Breast epithelium (tissue), 4 donors: ENCODE measurements around the gene SF3B2. TPM values are rescaled to one million over a fixed set of nuclear protein-coding genes. Genes with fewer than 3 reads are reported as not detected.
"Not testable (repeated sequence)": the region's sequence is repeated elsewhere in the genome, so short reads cannot be mapped to it uniquely, and the experiment has no call there.

ENCODE experiments used
- DNase-seq, 2 donors: peaks; one replicate each; pipeline ENCODE4 v3.0.0-alpha.2; 2019; ENCODE audit warnings: low spot score in 2 of 2
- H3K27ac ChIP-seq, 2 donors: fragments of 200-600 bp; sonication (generic) in 1 of 2; one replicate each; pipeline ENCODE4 v1.5.1; 2016 to 2019; ENCODE audit warnings: mild to moderate bottlenecking in 1 of 2
- H3K27me3 ChIP-seq, 2 donors: fragments of 200-600 bp; sonication (generic) in 1 of 2; one replicate each; pipeline versions ENCODE4 v1.5.1 to v1.6.0; 2017 to 2019; ENCODE audit warnings: control low read depth in 1 of 2, mild to moderate bottlenecking in 1 of 2
- H3K36me3 ChIP-seq: fragments of 200-600 bp; one replicate; pipeline ENCODE4 v1.5.1; 2019
- H3K4me1 ChIP-seq, 2 donors: fragments of 200-600 bp; sonication (generic); one replicate each; pipeline ENCODE4 v1.5.1; 2016 to 2019; ENCODE audit warnings: control low read depth in 1 of 2
- H3K4me3 ChIP-seq, 3 donors: fragments of 200-600 bp; sonication (generic); 1 replicate in 2 of 3; 2 replicates in 1 of 3; pipeline ENCODE4 v1.5.1; 2016 to 2019; ENCODE audit warnings: mild to moderate bottlenecking in 3 of 3, moderate library complexity in 2 of 3
- H3K9me3 ChIP-seq, 2 donors: fragments of 200-600 bp; sonication (generic) in 1 of 2; one replicate each; pipeline ENCODE4 v1.5.1; 2016 to 2019; ENCODE audit warnings: control low read depth in 1 of 2
- CTCF ChIP-seq, 3 donors: fragments of 450-650 bp; IDR thresholded peaks; one replicate each; pipeline ENCODE4 v1.5.1; 2016 to 2017; ENCODE audit warnings: antibody characterized with exemption in 3 of 3, mild to moderate bottlenecking in 3 of 3, moderate library complexity in 3 of 3
- POLR2A ChIP-seq: fragments of 450-650 bp; IDR thresholded peaks from one replicate; pipeline ENCODE4 v1.6.1; 2016; ENCODE audit warnings: antibody characterized with exemption, mild to moderate bottlenecking, moderate library complexity
- POLR2AphosphoS5 ChIP-seq, 3 donors: sonication (generic); formaldehyde crosslinking; IDR thresholded peaks; one replicate each; pipeline ENCODE4 v1.6.1; 2017; ENCODE audit warnings: antibody characterized with exemption in 3 of 3
- intact Hi-C: fragments of 100-400 bp; cut with DNase I; formaldehyde crosslinking; loops from one replicate; pipeline ENCODE4 v1.15.1; 2023; ENCODE audit warnings: low total_unique reads
- total RNA-seq, 3 donors: library from RNA; depleted of rRNA; stranded (reverse); fragments of >200 nt; gene quantifications; one replicate each; pipeline ENCODE4 v1.1.0, GENCODE V29; 2016

Gene SF3B2
- total RNA-seq, 3 donors from 2014 or later: 144 to 163 (median 154) TPM

GRCh38 chr11:66020212-66020611 is 32.0 kb upstream of the SF3B2 start:
- DNase-seq: no peak
- TF ChIP-seq CTCF (IDR thresholded peaks at IDR 0.05) (no peak), POLR2A (no peak), POLR2AphosphoS5 (IDR thresholded peaks at IDR 0.05) (no peak)
- Histone ChIP-seq H3K27me3 (peaks cover 0 to 7% of the 10 kb centered on the region in 2 donors), H3K9me3 (no peaks in the 10 kb centered on the region), H3K4me1 (no peaks in the 10 kb centered on the region), H3K4me3 (no peak overlapping the region), H3K36me3 (no peaks in the 10 kb centered on the region), H3K27ac (no peak overlapping the region)
- intact Hi-C loops: no loop called here

GRCh38 chr11:66020618-66021357 is 31.4 kb upstream of the SF3B2 start:
- no peak overlapping the region for H3K4me3 ChIP-seq
- H3K9me3 ChIP-seq: no peaks in the 10 kb centered on the region
- DNase-seq: no peak
- H3K27me3 ChIP-seq: peaks cover 0 to 7% of the 10 kb centered on the region in 2 donors
- H3K36me3 ChIP-seq: no peaks in the 10 kb centered on the region
- H3K4me1 ChIP-seq: no peaks in the 10 kb centered on the region
- TF ChIP-seq POLR2A (no peak), POLR2AphosphoS5 (IDR thresholded peaks at IDR 0.05) (no peak), CTCF (IDR thresholded peaks at IDR 0.05) (no peak)
- intact Hi-C loops: no loop called here
- no peak overlapping the region for H3K27ac ChIP-seq

- H3K4me3 ChIP-seq: peak overlapping the region in 2 of 3 donors; percentile 26 to 55
- H3K9me3 ChIP-seq: no peaks in the 10 kb centered on the region
- H3K27me3 ChIP-seq: peaks cover 0 to 7% of the 10 kb centered on the region in 2 donors
- intact Hi-C loops: no loop called here
- no peaks in the 10 kb centered on the region for H3K4me1 ChIP-seq
- TF ChIP-seq POLR2A: no peak
- peak; percentile 87 to 94 (median 90) for TF ChIP-seq CTCF (IDR thresholded peaks at IDR 0.05)
- H3K36me3 ChIP-seq: no peaks in the 10 kb centered on the region
- peak in 1 of 2 donors; percentile 70 for DNase-seq
- no peak overlapping the region for H3K27ac ChIP-seq
These were observed 29.6 kb upstream of the SF3B2 start for GRCh38 chr11:66022401-66023185.

- H3K36me3 ChIP-seq, H3K27ac ChIP-seq, H3K4me1 ChIP-seq, DNase-seq, H3K9me3 ChIP-seq, H3K4me3 ChIP-seq, intact Hi-C loops, H3K27me3 ChIP-seq: not testable (repeated sequence)
These were observed 29.1 kb upstream of the SF3B2 start for GRCh38 chr11:66023186-66023440.

GRCh38 chr11:66026017-66026529 is 26.1 kb upstream of the SF3B2 start, which contains the start of gene CATSPER1:
CATSPER1 (minus strand) TSS chr11:66026479; CDS start chr11:66026379, 100 bp downstream.
- Histone ChIP-seq H3K4me3 (no peak within 1 kb of the TSS), H3K27ac (no peak within 1 kb of the TSS), H3K4me1 (no peaks in the 10 kb centered on the region), H3K36me3 (no peaks in the 10 kb centered on the region), H3K9me3 (no peaks in the 10 kb centered on the region), H3K27me3 (peaks cover 0 to 7% of the 10 kb centered on the region in 2 donors)
- TF ChIP-seq CTCF (IDR thresholded peaks at IDR 0.05) (no peak), POLR2A (no peak), POLR2AphosphoS5 (IDR thresholded peaks at IDR 0.05) (no peak)
- intact Hi-C loops: no loop called here
- DNase-seq: no peak
